ENCODE data around the gene MBTPS1. TPM values are rescaled to one million over a fixed set of nuclear protein-coding genes. Genes with fewer than 3 reads are reported as not detected.

The MBTPS1 gene
- total RNA-seq (2014; rRNA removed): 47.1 and 48.8 TPM in 2 replicates
- 33.0 TPM for polyA plus RNA-seq (2012)

- peak; percentile 97 for DNase-seq (ENCODE audit: low read depth)
Observed at GRCh38 chr16:84116720-84117493, at the start of gene MBTPS1. TSS of gene MBTPS1 (minus strand) at chr16:84116942. CDS start at chr16:84101783, 15,159 bp downstream.

GRCh38 chr16:84165746-84166145 lies 49.0 kb upstream of the MBTPS1 start:
- DNase-seq (ENCODE audit: low read depth): no peak

- no peak for DNase-seq (ENCODE audit: low read depth)
Observed at GRCh38 chr16:84161801-84162200, 45.1 kb upstream of the MBTPS1 start.

GRCh38 chr16:84161037-84161436 lies 44.3 kb upstream of the MBTPS1 start:
- no peak for DNase-seq (ENCODE audit: low read depth)

GRCh38 chr16:84159800-84160199 lies 43.1 kb upstream of the MBTPS1 start:
- DNase-seq (ENCODE audit: low read depth): no peak

- DNase-seq (ENCODE audit: low read depth): no peak
Observed at GRCh38 chr16:84159007-84159406, 42.3 kb upstream of the MBTPS1 start.

- no peak for DNase-seq (ENCODE audit: low read depth)
Observed at GRCh38 chr16:84156342-84156784, 39.6 kb upstream of the MBTPS1 start.

GRCh38 chr16:84155771-84156170 lies 39.0 kb upstream of the MBTPS1 start:
- no peak for DNase-seq (ENCODE audit: low read depth)

- DNase-seq (ENCODE audit: low read depth): no peak
Observed at GRCh38 chr16:84155226-84155625, 38.5 kb upstream of the MBTPS1 start.

GRCh38 chr16:84153660-84154214 lies 37.0 kb upstream of the MBTPS1 start:
- DNase-seq (ENCODE audit: low read depth): no peak

- no peak for DNase-seq (ENCODE audit: low read depth)
Observed at GRCh38 chr16:84150926-84151325, 34.2 kb upstream of the MBTPS1 start.

GRCh38 chr16:84144859-84145639 lies 28.3 kb upstream of the MBTPS1 start, which contains the start of the genes DNAAF1 and HSDL1:
TSS of gene DNAAF1 (plus strand) at chr16:84145308. CDS start at chr16:84145441, 133 bp downstream.
TSS of gene HSDL1 (minus strand) at chr16:84145177. CDS start at chr16:84131321, 13,856 bp downstream.
- peak; percentile 78 for DNase-seq (ENCODE audit: low read depth)

GRCh38 chr16:84144209-84144858 lies 27.6 kb upstream of the MBTPS1 start:
- peak; percentile 6 for DNase-seq (ENCODE audit: low read depth)

GRCh38 chr16:84143784-84144199 lies 27.1 kb upstream of the MBTPS1 start:
- DNase-seq (ENCODE audit: low read depth): peak; percentile 7

GRCh38 chr16:84143081-84143480 lies 26.3 kb upstream of the MBTPS1 start:
- DNase-seq (ENCODE audit: low read depth): no peak

GRCh38 chr16:84141143-84141670 lies 24.5 kb upstream of the MBTPS1 start:
- no peak for DNase-seq (ENCODE audit: low read depth)

- no peak for DNase-seq (ENCODE audit: low read depth)
Observed at GRCh38 chr16:84139628-84140258, 23.0 kb upstream of the MBTPS1 start.

- DNase-seq (ENCODE audit: low read depth): peak; percentile 13
Observed at GRCh38 chr16:84138824-84139627, 22.3 kb upstream of the MBTPS1 start.

GRCh38 chr16:84138500-84138823 lies 21.7 kb upstream of the MBTPS1 start:
- no peak for DNase-seq (ENCODE audit: low read depth)

- no peak for DNase-seq (ENCODE audit: low read depth)
Observed at GRCh38 chr16:84137769-84138357, 21.1 kb upstream of the MBTPS1 start.
